Panc1 (cell line): ENCODE measurements around the gene NPB. TPM values are rescaled to one million over a fixed set of nuclear protein-coding genes. Genes with fewer than 3 reads are reported as not detected.

Source experiments
- ATAC-seq: fragments of 200-7000 bp; cut with Tn5 transposase; 2 replicates; pipeline ENCODE4 v1.9.1; 2020; ENCODE audit warnings: mild to moderate bottlenecking, moderate library complexity
- BruUV-seq: library from RNA; stranded (reverse); fragments of 400-500 nt; replicated peaks from 2 replicates; lab custom pipeline; 2021; lab: Mats Ljungman, UMichigan
- CTCF ChIA-PET: fragments of 300-600 bp; sonication (Branson Sonifier 250); formaldehyde crosslinking; loops from one replicate; lab custom pipeline; 2022; ENCODE audit warnings: antibody characterized with exemption; lab: Charles Lee
- POLR2A ChIA-PET: fragments of 300-600 bp; sonication (Branson Sonifier 250); formaldehyde crosslinking; loops from one replicate; lab custom pipeline; 2022; ENCODE audit warnings: antibody characterized with exemption; lab: Charles Lee
- DNase-seq: peaks from one replicate; pipeline ENCODE4 v3.0.0-alpha.2; 2010; ENCODE audit warnings: low read depth, low spot score
- H3K27ac ChIP-seq: 2 replicates; pipeline ENCODE4 v1.5.1; 2011; ENCODE audit warnings: mild to moderate bottlenecking, low read length, inconsistent platforms
- H3K27me3 ChIP-seq: fragments of 200-500 bp; sonication (Bioruptor generic); 2 replicates; pipeline ENCODE4 v1.6.0; 2014; ENCODE audit warnings: low read length, inconsistent platforms; ENCODE audit not compliant: control insufficient read depth, insufficient read depth
- H3K36me3 ChIP-seq: fragments of 200-500 bp; sonication (Bioruptor generic); 2 replicates; pipeline ENCODE4 v1.5.1; 2014; ENCODE audit warnings: inconsistent platforms, mild to moderate bottlenecking, low read length, moderate library complexity; ENCODE audit not compliant: control insufficient read depth, insufficient read depth
- H3K4me1 ChIP-seq: 2 replicates; pipeline ENCODE4 v1.5.1; 2011; ENCODE audit warnings: inconsistent platforms, mild to moderate bottlenecking, low read length, moderate library complexity; ENCODE audit not compliant: control insufficient read depth, insufficient read depth
- H3K4me3 ChIP-seq, 2 experiments: 2 replicates each; pipeline ENCODE4 v1.5.1; 2011 to 2012; ENCODE audit warnings: low read depth in 2 of 2, low read length in 2 of 2, mild to moderate bottlenecking in 2 of 2, inconsistent platforms in 1 of 2, moderate library complexity in 1 of 2
- H3K9me3 ChIP-seq: fragments of 200-500 bp; sonication (Bioruptor generic); 2 replicates; pipeline ENCODE4 v1.5.1; 2014; ENCODE audit warnings: low read depth, mild to moderate bottlenecking, inconsistent platforms, low read length, moderate library complexity; ENCODE audit not compliant: control insufficient read depth, insufficient read depth
- CTCF ChIP-seq: fragments of 450-650 bp; IDR thresholded peaks from 2 replicates; pipeline ENCODE4 v1.5.1; 2017; ENCODE audit warnings: mild to moderate bottlenecking
- POLR2AphosphoS5 ChIP-seq: IDR thresholded peaks from 2 replicates; pipeline ENCODE4 v1.6.1; 2012; ENCODE audit warnings: mild to moderate bottlenecking, low read depth, low read length, moderate library complexity
- SIN3A ChIP-seq: IDR thresholded peaks from 2 replicates; pipeline ENCODE4 v1.6.1; 2012; ENCODE audit warnings: low read depth, mild to moderate bottlenecking, low read length, moderate library complexity, borderline replicate concordance; ENCODE audit not compliant: insufficient read depth
- TCF7L2 ChIP-seq: IDR thresholded peaks from 2 replicates; pipeline ENCODE4 v1.6.1; 2011; ENCODE audit warnings: mild to moderate bottlenecking, low read depth, low read length, inconsistent platforms
- in situ Hi-C: cut with HindIII; loops from 2 replicates; pipeline ENCODE4 v1.10.0; 2016; ENCODE audit warnings: low sequenced_read_pairs, low pct_unique_long_range_greater_than_20kb
- intact Hi-C: fragments of 100-400 bp; cut with micrococcal nuclease; formaldehyde crosslinking; loops from one replicate; pipeline ENCODE4 v1.10.0; 2022; ENCODE audit not compliant: unreplicated experiment
- total RNA-seq: library from RNA; stranded (reverse); gene quantifications from one replicate; pipeline ENCODE4 v1.2.1, GENCODE V29; 2021; ENCODE audit not compliant: unreplicated experiment
- TF ChIP-seq, protein P1 (sequence below), 2 experiments: IDR thresholded peaks; 2 replicates each; pipeline ENCODE4 v1.6.1; 2011 to 2012; ENCODE audit warnings: low read depth in 2 of 2, control low read depth in 1 of 2, low read length in 1 of 2, mild to moderate bottlenecking in 1 of 2, moderate library complexity in 1 of 2; ENCODE audit not compliant: insufficient read depth in 1 of 2

The NPB gene
- total RNA-seq, 1 experiment from 2014 or later: 3.9 TPM

- POLR2A ChIA-PET: no interaction called here
- no peaks in the 10 kb centered on the region for H3K4me1 ChIP-seq
- intact Hi-C loops: no loop called here
- DNase-seq (no peak), ATAC-seq (no peak)
- in situ Hi-C loops: no loop called here
- no peak overlapping the region for H3K27ac ChIP-seq
- TF ChIP-seq TCF7L2 (no peak), SIN3A (no peak), POLR2AphosphoS5 (no peak), CTCF (no peak)
- TF ChIP-seq, protein P1, sequence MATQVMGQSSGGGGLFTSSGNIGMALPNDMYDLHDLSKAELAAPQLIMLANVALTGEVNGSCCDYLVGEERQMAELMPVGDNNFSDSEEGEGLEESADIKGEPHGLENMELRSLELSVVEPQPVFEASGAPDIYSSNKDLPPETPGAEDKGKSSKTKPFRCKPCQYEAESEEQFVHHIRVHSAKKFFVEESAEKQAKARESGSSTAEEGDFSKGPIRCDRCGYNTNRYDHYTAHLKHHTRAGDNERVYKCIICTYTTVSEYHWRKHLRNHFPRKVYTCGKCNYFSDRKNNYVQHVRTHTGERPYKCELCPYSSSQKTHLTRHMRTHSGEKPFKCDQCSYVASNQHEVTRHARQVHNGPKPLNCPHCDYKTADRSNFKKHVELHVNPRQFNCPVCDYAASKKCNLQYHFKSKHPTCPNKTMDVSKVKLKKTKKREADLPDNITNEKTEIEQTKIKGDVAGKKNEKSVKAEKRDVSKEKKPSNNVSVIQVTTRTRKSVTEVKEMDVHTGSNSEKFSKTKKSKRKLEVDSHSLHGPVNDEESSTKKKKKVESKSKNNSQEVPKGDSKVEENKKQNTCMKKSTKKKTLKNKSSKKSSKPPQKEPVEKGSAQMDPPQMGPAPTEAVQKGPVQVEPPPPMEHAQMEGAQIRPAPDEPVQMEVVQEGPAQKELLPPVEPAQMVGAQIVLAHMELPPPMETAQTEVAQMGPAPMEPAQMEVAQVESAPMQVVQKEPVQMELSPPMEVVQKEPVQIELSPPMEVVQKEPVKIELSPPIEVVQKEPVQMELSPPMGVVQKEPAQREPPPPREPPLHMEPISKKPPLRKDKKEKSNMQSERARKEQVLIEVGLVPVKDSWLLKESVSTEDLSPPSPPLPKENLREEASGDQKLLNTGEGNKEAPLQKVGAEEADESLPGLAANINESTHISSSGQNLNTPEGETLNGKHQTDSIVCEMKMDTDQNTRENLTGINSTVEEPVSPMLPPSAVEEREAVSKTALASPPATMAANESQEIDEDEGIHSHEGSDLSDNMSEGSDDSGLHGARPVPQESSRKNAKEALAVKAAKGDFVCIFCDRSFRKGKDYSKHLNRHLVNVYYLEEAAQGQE (IDR thresholded peaks at IDR 0.05; ENCODE audit: insufficient read depth in 1 of 2, low read depth in 2 of 2, low read length in 1 of 2): no peak
- CTCF ChIA-PET: no interaction called here
- no peaks in the 10 kb centered on the region for H3K27me3 ChIP-seq
- peaks cover 9% of the 10 kb centered on the region for H3K36me3 ChIP-seq
- H3K9me3 ChIP-seq: no peaks in the 10 kb centered on the region
- no peak overlapping the region for H3K4me3 ChIP-seq
- no TSS peak for BruUV-seq
Measured at GRCh38 chr17:81878294-81878693, 23.7 kb upstream of the NPB start.

- DNase-seq (no peak), ATAC-seq (no peak; the same call in 1 of the 2 replicates)
- intact Hi-C loops: no loop called here
Measured at GRCh38 chr17:81879121-81879520, 22.9 kb upstream of the NPB start.

More at GRCh38 chr17:81879121-81879520, 22.9 kb upstream of the NPB start:
- TF ChIP-seq CTCF (no peak), TCF7L2 (no peak), SIN3A (no peak), POLR2AphosphoS5 (no peak)
- no TSS peak for BruUV-seq
- ChIA-PET POLR2A (no interaction called here), CTCF (no interaction called here)
- H3K4me3 ChIP-seq: no peak overlapping the region
- H3K36me3 ChIP-seq: peaks cover 9% of the 10 kb centered on the region
- no peaks in the 10 kb centered on the region for H3K9me3 ChIP-seq
- no peak overlapping the region for H3K27ac ChIP-seq
- H3K4me1 ChIP-seq: no peaks in the 10 kb centered on the region
- H3K27me3 ChIP-seq: no peaks in the 10 kb centered on the region
- in situ Hi-C loops: no loop called here
